Loucy (cell line): ENCODE measurements around the gene BARHL2.

ENCODE experiments used
- H2AFZ ChIP-seq: fragments of 200-600 bp; sonication (generic); 2 replicates; pipeline ENCODE4 v1.6.0; 2016; ENCODE audit warnings: antibody characterized with exemption, mild to moderate bottlenecking, low read length, moderate library complexity
- H3F3A ChIP-seq: fragments of 200-600 bp; 2 replicates; pipeline ENCODE4 v1.6.0; 2016; ENCODE audit warnings: antibody characterized with exemption, low read depth, mild to moderate bottlenecking
- H3K27me3 ChIP-seq: fragments of 200-600 bp; sonication (generic); 2 replicates; pipeline ENCODE4 v1.6.1; 2014; ENCODE audit warnings: low read length, mild to moderate bottlenecking; ENCODE audit not compliant: insufficient read depth, poor library complexity, severe bottlenecking
- H3K36me3 ChIP-seq: fragments of 200-600 bp; sonication (generic); 2 replicates; pipeline ENCODE4 v1.6.1; 2016; ENCODE audit warnings: low read length; ENCODE audit not compliant: insufficient read depth
- H3K4me1 ChIP-seq: fragments of 200-600 bp; sonication (generic); 2 replicates; pipeline ENCODE4 v1.5.1; 2014; ENCODE audit warnings: low read length, mild to moderate bottlenecking; ENCODE audit not compliant: insufficient read depth, poor library complexity, severe bottlenecking
- H3K4me2 ChIP-seq: fragments of 200-600 bp; sonication (generic); 2 replicates; pipeline ENCODE4 v1.6.0; 2014; ENCODE audit warnings: antibody characterized with exemption, low read length, low read depth, mild to moderate bottlenecking; ENCODE audit not compliant: poor library complexity, severe bottlenecking
- H3K4me3 ChIP-seq: fragments of 200-600 bp; sonication (generic); 2 replicates; pipeline ENCODE4 v1.5.1; 2014; ENCODE audit warnings: low read length, mild to moderate bottlenecking, mixed read lengths; ENCODE audit not compliant: poor library complexity, severe bottlenecking
- H3K79me2 ChIP-seq: fragments of 200-600 bp; sonication (generic); 2 replicates; pipeline ENCODE4 v1.6.1; 2014; ENCODE audit warnings: low read length; ENCODE audit not compliant: insufficient read depth
- H3K9ac ChIP-seq: fragments of 200-600 bp; sonication (generic); 2 replicates; pipeline ENCODE4 v1.6.0; 2014; ENCODE audit warnings: mild to moderate bottlenecking, low read depth, low read length, moderate library complexity; ENCODE audit not compliant: poor library complexity, severe bottlenecking
- H3K9me2 ChIP-seq: fragments of 200-600 bp; sonication (generic); replicated peaks from 2 replicates; pipeline ENCODE4 v1.6.1; 2016; ENCODE audit warnings: low read depth, low read length, mixed read lengths
- H3K9me3 ChIP-seq: fragments of 200-600 bp; sonication (generic); 2 replicates; pipeline ENCODE4 v1.6.1; 2014; ENCODE audit warnings: mild to moderate bottlenecking, antibody characterized with exemption, low read length, low read depth; ENCODE audit not compliant: insufficient read depth
- H4K20me1 ChIP-seq: fragments of 200-600 bp; sonication (generic); 2 replicates; pipeline ENCODE4 v1.6.0; 2014; ENCODE audit warnings: antibody characterized with exemption, low read length, mild to moderate bottlenecking; ENCODE audit not compliant: insufficient read depth, poor library complexity, severe bottlenecking
- EZH2phosphoT487 ChIP-seq: fragments of 200-600 bp; IDR thresholded peaks from 2 replicates; pipeline ENCODE4 v1.6.1; 2018; ENCODE audit warnings: antibody characterized with exemption, mild to moderate bottlenecking, moderate library complexity, borderline replicate concordance
- TF ChIP-seq, protein P1 (sequence below): fragments of 200-600 bp; sonication (generic); conservative IDR thresholded peaks from 2 replicates; pipeline ENCODE4 v1.5.1; 2014; ENCODE audit warnings: mild to moderate bottlenecking, antibody characterized with exemption, low read length

The BARHL2 gene

DNA sequence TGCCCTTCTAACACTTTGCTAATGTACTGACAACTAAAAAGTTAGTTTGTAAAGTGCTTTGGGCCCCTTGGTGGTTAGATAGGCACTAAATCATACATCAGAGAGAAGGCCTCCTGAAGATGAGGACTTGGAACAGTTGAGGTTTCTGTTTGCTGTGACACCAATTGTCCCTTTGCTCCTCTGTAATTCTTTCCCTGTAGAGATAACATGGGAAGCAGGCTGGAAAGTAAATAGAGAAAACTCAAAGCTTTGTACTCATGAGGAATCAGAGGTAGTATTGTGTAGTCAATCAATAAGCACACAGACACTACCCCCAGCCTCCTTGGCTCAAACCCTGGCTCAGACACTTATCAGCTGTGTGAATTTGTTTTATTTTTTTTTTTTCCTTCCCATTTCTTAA is 31.6 kb upstream of the BARHL2 start:
- no peaks in the 10 kb centered on the region for H3K9me3 ChIP-seq
- H2AFZ ChIP-seq, result no peak overlapping the region
- H3K79me2 ChIP-seq, result no peaks in the 10 kb centered on the region
- no peak for TF ChIP-seq EZH2phosphoT487
- TF ChIP-seq, protein P1, sequence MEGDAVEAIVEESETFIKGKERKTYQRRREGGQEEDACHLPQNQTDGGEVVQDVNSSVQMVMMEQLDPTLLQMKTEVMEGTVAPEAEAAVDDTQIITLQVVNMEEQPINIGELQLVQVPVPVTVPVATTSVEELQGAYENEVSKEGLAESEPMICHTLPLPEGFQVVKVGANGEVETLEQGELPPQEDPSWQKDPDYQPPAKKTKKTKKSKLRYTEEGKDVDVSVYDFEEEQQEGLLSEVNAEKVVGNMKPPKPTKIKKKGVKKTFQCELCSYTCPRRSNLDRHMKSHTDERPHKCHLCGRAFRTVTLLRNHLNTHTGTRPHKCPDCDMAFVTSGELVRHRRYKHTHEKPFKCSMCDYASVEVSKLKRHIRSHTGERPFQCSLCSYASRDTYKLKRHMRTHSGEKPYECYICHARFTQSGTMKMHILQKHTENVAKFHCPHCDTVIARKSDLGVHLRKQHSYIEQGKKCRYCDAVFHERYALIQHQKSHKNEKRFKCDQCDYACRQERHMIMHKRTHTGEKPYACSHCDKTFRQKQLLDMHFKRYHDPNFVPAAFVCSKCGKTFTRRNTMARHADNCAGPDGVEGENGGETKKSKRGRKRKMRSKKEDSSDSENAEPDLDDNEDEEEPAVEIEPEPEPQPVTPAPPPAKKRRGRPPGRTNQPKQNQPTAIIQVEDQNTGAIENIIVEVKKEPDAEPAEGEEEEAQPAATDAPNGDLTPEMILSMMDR, result no peak
- H3F3A ChIP-seq, result no peaks in the 10 kb centered on the region
- H3K9ac ChIP-seq, result no peak overlapping the region
- H3K36me3 ChIP-seq, result no peaks in the 10 kb centered on the region
- no peak overlapping the region for H3K4me3 ChIP-seq
- no peaks in the 10 kb centered on the region for H3K9me2 ChIP-seq
- no peaks in the 10 kb centered on the region for H4K20me1 ChIP-seq
- no peaks in the 10 kb centered on the region for H3K27me3 ChIP-seq
- H3K4me1 ChIP-seq, result no peaks in the 10 kb centered on the region
- no peak overlapping the region for H3K4me2 ChIP-seq

DNA sequence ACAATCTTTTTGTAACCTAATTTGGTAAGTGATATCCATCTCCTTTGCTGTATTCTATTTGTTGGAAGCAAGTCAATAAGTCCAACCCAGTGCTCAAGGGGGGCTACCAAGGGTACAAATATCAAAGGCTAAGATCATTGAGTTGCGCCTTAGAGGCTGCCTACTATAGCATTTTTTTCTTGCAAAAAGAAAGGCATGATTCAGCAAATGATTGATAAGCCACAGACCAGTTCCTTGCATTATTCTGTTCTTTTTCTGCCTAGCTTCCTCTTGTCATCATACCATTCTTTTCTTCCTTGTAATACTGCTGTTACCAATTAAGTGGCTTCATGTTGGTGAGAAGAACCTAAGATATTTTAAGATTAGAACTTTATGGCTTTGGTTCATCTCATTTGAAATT is 29.8 kb upstream of the BARHL2 start:
- H3K27me3 ChIP-seq, result no peaks in the 10 kb centered on the region
- H3F3A ChIP-seq, result no peaks in the 10 kb centered on the region
- no peaks in the 10 kb centered on the region for H4K20me1 ChIP-seq
- H3K79me2 ChIP-seq, result no peaks in the 10 kb centered on the region
- no peaks in the 10 kb centered on the region for H3K36me3 ChIP-seq
- H3K9ac ChIP-seq, result no peak overlapping the region
- H2AFZ ChIP-seq, result no peak overlapping the region
- no peak overlapping the region for H3K4me2 ChIP-seq
- H3K9me3 ChIP-seq, result no peaks in the 10 kb centered on the region
- H3K4me3 ChIP-seq, result no peak overlapping the region
- H3K4me1 ChIP-seq, result no peaks in the 10 kb centered on the region
- TF ChIP-seq, protein P1, result no peak
- no peak for TF ChIP-seq EZH2phosphoT487
- no peaks in the 10 kb centered on the region for H3K9me2 ChIP-seq

DNA sequence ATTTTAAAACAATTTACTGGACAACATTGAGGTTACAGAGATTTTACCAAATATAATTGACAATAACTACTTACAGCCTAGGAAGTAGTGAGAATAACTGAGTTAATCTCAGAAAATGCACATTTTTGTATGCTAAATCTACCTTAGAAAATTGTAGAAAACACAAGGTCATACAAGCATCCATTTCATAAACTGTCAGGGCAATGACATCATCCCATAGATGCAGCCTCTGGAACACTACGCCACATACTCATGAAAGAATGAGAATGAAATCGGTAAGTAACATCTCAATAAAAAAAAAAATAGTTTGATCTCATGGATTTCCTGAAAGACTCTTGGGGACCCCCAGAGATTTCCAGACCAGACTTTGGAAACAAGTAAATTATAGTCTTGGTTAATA is 28.9 kb upstream of the BARHL2 start:
- Histone ChIP-seq H3F3A (no peaks in the 10 kb centered on the region), H3K79me2 (no peaks in the 10 kb centered on the region), H3K4me3 (no peak overlapping the region), H3K36me3 (no peaks in the 10 kb centered on the region), H3K9me3 (no peaks in the 10 kb centered on the region), H2AFZ (no peak overlapping the region), H3K27me3 (no peaks in the 10 kb centered on the region), H3K4me1 (no peaks in the 10 kb centered on the region), H4K20me1 (no peaks in the 10 kb centered on the region), H3K9me2 (no peaks in the 10 kb centered on the region), H3K4me2 (no peak overlapping the region), H3K9ac (no peak overlapping the region)
- no peak for TF ChIP-seq EZH2phosphoT487
- TF ChIP-seq, protein P1, result no peak
